ENCODE results near the gene SLC5A3.

The SLC5A3 gene

DNA sequence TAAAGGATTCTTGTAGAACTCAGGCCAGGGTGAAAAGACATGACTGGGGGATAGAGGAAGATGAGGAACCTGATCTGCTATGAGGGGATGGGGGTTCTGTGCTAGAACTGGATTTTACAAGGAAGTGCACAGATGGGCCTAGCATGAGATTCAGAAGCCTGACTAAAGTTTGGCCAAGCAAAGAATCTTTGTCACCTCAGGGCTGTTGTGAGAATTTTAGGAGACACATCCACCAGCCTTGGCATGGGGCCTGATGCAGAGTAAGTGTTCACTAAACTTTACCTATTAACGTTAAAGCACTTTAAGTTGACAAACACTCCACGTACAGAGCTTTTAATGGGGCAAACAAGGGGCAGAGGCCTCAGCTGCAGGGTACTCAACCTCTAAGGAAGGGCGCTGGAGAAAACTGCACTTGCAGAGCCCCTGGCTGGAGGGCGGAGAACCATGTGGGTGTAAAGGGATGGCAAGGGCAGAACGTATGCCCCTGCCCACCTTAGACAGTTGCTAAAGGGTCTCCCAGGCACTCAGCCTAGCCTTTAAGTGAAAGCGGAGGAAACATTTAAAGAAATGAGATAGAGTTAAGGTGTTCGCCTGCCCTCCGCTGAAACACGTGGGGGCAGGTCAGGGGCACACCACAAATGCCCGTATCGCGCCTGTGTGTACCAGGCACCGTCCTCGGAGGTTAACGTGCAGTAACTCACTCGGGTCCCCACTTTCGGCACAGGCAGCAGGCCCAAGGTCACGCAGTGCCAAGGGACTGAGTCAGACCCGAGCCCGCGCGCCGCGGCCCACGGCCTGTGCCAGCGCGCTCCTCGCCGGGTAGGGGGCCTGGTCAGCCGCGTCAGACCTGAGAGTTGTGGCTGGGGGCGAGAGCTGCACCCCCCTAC, 990 bp upstream of the SLC5A3 start:
- TF ChIP-seq, protein P1, sequence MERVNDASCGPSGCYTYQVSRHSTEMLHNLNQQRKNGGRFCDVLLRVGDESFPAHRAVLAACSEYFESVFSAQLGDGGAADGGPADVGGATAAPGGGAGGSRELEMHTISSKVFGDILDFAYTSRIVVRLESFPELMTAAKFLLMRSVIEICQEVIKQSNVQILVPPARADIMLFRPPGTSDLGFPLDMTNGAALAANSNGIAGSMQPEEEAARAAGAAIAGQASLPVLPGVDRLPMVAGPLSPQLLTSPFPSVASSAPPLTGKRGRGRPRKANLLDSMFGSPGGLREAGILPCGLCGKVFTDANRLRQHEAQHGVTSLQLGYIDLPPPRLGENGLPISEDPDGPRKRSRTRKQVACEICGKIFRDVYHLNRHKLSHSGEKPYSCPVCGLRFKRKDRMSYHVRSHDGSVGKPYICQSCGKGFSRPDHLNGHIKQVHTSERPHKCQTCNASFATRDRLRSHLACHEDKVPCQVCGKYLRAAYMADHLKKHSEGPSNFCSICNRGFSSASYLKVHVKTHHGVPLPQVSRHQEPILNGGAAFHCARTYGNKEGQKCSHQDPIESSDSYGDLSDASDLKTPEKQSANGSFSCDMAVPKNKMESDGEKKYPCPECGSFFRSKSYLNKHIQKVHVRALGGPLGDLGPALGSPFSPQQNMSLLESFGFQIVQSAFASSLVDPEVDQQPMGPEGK (CRISPR knock-in tag; IDR thresholded peaks at IDR 0.05; ENCODE audit: borderline replicate concordance), result no peak
- TF ChIP-seq ZNF8 (CRISPR knock-in tag; IDR thresholded peaks at IDR 0.05) (no peak), PPARA (CRISPR knock-in tag; IDR thresholded peaks at IDR 0.05; ENCODE audit: borderline replicate concordance) (no peak), CREB5 (CRISPR knock-in tag; IDR thresholded peaks at IDR 0.05; ENCODE audit: low read depth) (no peak), ZNF70 (CRISPR knock-in tag; IDR thresholded peaks at IDR 0.05) (no peak), ZNF565 (CRISPR knock-in tag; conservative IDR thresholded peaks at IDR 0.05; ENCODE audit: low read depth) (no peak), OSR1 (CRISPR knock-in tag; IDR thresholded peaks at IDR 0.05) (no peak), TOX (CRISPR knock-in tag; IDR thresholded peaks at IDR 0.05; ENCODE audit: borderline replicate concordance) (no peak)

GRCh38 chr21:34073749-34074282, 438 bp downstream of the SLC5A3 start:
- ATAC-seq, result peak; percentile 49
- TF ChIP-seq ZNF70 (CRISPR knock-in tag; IDR thresholded peaks at IDR 0.05), result no peak
- TF ChIP-seq ARNTL (CRISPR knock-in tag; IDR thresholded peaks at IDR 0.05; ENCODE audit: borderline replicate concordance, low read depth), result no peak
- TF ChIP-seq, protein P1 (CRISPR knock-in tag; IDR thresholded peaks at IDR 0.05; ENCODE audit: borderline replicate concordance), result no peak
- TF ChIP-seq ZC3H10 (CRISPR knock-in tag; IDR thresholded peaks at IDR 0.05), result no peak
- TF ChIP-seq ZNF8 (CRISPR knock-in tag; IDR thresholded peaks at IDR 0.05), result no peak
- TF ChIP-seq TCF4 (CRISPR knock-in tag; IDR thresholded peaks at IDR 0.05; ENCODE audit: borderline replicate concordance), result no peak
- TF ChIP-seq ZFP30 (CRISPR knock-in tag; IDR thresholded peaks at IDR 0.05), result no peak
- TF ChIP-seq, protein P2, sequence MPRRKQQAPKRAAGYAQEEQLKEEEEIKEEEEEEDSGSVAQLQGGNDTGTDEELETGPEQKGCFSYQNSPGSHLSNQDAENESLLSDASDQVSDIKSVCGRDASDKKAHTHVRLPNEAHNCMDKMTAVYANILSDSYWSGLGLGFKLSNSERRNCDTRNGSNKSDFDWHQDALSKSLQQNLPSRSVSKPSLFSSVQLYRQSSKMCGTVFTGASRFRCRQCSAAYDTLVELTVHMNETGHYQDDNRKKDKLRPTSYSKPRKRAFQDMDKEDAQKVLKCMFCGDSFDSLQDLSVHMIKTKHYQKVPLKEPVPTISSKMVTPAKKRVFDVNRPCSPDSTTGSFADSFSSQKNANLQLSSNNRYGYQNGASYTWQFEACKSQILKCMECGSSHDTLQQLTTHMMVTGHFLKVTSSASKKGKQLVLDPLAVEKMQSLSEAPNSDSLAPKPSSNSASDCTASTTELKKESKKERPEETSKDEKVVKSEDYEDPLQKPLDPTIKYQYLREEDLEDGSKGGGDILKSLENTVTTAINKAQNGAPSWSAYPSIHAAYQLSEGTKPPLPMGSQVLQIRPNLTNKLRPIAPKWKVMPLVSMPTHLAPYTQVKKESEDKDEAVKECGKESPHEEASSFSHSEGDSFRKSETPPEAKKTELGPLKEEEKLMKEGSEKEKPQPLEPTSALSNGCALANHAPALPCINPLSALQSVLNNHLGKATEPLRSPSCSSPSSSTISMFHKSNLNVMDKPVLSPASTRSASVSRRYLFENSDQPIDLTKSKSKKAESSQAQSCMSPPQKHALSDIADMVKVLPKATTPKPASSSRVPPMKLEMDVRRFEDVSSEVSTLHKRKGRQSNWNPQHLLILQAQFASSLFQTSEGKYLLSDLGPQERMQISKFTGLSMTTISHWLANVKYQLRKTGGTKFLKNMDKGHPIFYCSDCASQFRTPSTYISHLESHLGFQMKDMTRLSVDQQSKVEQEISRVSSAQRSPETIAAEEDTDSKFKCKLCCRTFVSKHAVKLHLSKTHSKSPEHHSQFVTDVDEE (CRISPR knock-in tag; IDR thresholded peaks at IDR 0.05), result no peak
- no peak for TF ChIP-seq GLIS3 (CRISPR knock-in tag; IDR thresholded peaks at IDR 0.05)
- no peak for TF ChIP-seq TOX (CRISPR knock-in tag; IDR thresholded peaks at IDR 0.05; ENCODE audit: borderline replicate concordance)
- no peak for TF ChIP-seq BACH2 (CRISPR knock-in tag; IDR thresholded peaks at IDR 0.05; ENCODE audit: borderline replicate concordance)
- TF ChIP-seq, protein P3, sequence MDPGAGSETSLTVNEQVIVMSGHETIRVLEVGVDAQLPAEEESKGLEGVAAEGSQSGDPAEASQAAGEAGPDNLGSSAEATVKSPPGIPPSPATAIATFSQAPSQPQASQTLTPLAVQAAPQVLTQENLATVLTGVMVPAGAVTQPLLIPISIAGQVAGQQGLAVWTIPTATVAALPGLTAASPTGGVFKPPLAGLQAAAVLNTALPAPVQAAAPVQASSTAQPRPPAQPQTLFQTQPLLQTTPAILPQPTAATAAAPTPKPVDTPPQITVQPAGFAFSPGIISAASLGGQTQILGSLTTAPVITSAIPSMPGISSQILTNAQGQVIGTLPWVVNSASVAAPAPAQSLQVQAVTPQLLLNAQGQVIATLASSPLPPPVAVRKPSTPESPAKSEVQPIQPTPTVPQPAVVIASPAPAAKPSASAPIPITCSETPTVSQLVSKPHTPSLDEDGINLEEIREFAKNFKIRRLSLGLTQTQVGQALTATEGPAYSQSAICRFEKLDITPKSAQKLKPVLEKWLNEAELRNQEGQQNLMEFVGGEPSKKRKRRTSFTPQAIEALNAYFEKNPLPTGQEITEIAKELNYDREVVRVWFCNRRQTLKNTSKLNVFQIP (CRISPR knock-in tag; IDR thresholded peaks at IDR 0.05; ENCODE audit: borderline replicate concordance, low read depth), result no peak
- no peak for TF ChIP-seq CREB5 (CRISPR knock-in tag; IDR thresholded peaks at IDR 0.05; ENCODE audit: low read depth)
- no peak for TF ChIP-seq RARB (CRISPR knock-in tag; IDR thresholded peaks at IDR 0.05)
- TF ChIP-seq SNAI2 (CRISPR knock-in tag; IDR thresholded peaks at IDR 0.05), result no peak
- no peak for TF ChIP-seq ESRRG (CRISPR knock-in tag; IDR thresholded peaks at IDR 0.05)

More for the DNA sequence above, 990 bp upstream of the SLC5A3 start:
- peak; percentile 33; the same call in 2 of the 3 replicates for ATAC-seq
